Central memory CD4-positive, alpha-beta T cell (primary cell): ENCODE results near the gene NFIB.

Experiments used
- DNase-seq: peaks from one replicate; pipeline ENCODE4 v3.0.0; 2022

Gene NFIB

GRCh38 chr9:14141699-14142098 is 172.2 kb downstream of the NFIB start:
- no peak for DNase-seq

- DNase-seq, result no peak
Measured at GRCh38 chr9:14140096-14140697, 173.7 kb downstream of the NFIB start.

GRCh38 chr9:14139287-14139686 is 174.7 kb downstream of the NFIB start:
- DNase-seq, result no peak

- no peak for DNase-seq
Measured at GRCh38 chr9:14136646-14137370, 177.1 kb downstream of the NFIB start.

- DNase-seq, result no peak
Measured at GRCh38 chr9:14136047-14136635, 177.8 kb downstream of the NFIB start.

GRCh38 chr9:14135421-14135820 is 178.5 kb downstream of the NFIB start:
- no peak for DNase-seq

GRCh38 chr9:14133394-14133793 is 180.5 kb downstream of the NFIB start:
- DNase-seq, result no peak

GRCh38 chr9:14132775-14133174 is 181.2 kb downstream of the NFIB start:
- no peak for DNase-seq

GRCh38 chr9:14131356-14132088 is 182.4 kb downstream of the NFIB start:
- no peak for DNase-seq

- DNase-seq, result no peak
Measured at GRCh38 chr9:14127656-14128055, 186.3 kb downstream of the NFIB start.

- no peak for DNase-seq
Measured at GRCh38 chr9:14119694-14120514, 194.0 kb downstream of the NFIB start.

- no peak for DNase-seq
Measured at GRCh38 chr9:14112226-14112625, 201.7 kb downstream of the NFIB start.

GRCh38 chr9:14111696-14112095 is 202.2 kb downstream of the NFIB start:
- no peak for DNase-seq

- DNase-seq, result no peak
Measured at GRCh38 chr9:14107977-14108376, 206.0 kb downstream of the NFIB start.

- DNase-seq, result no peak
Measured at GRCh38 chr9:14107495-14107894, 206.4 kb downstream of the NFIB start.

GRCh38 chr9:14106699-14107098 is 207.2 kb downstream of the NFIB start:
- DNase-seq, result no peak

GRCh38 chr9:14104496-14104895 is 209.4 kb downstream of the NFIB start:
- DNase-seq, result no peak

GRCh38 chr9:14103115-14103514 is 210.8 kb downstream of the NFIB start:
- no peak for DNase-seq

- no peak for DNase-seq
Measured at GRCh38 chr9:14099737-14100136, 214.2 kb downstream of the NFIB start.

GRCh38 chr9:14098486-14099180 is 215.3 kb downstream of the NFIB start:
- DNase-seq, result no peak

GRCh38 chr9:14097666-14098415 is 216.1 kb downstream of the NFIB start:
- no peak for DNase-seq
